Thyroid gland (tissue), 4 donors: ENCODE measurements around the gene IGFBPL1. TPM values are rescaled to one million over a fixed set of nuclear protein-coding genes. Genes with fewer than 3 reads are reported as not detected.
A peak's percentile ranks its signal among the peaks of the same experiment; 100 is the strongest.

Experiments used
- DNase-seq, 2 donors: peaks; one replicate each; pipeline ENCODE4 v3.0.0-alpha.2; 2019
- H3K27ac ChIP-seq, 3 donors: fragments of 200-600 bp; sonication (generic); 1 replicate in 2 of 3; 2 replicates in 1 of 3; pipeline ENCODE4 v1.5.1; 2016 to 2019; ENCODE audit warnings: mild to moderate bottlenecking in 1 of 3, moderate library complexity in 1 of 3
- H3K27me3 ChIP-seq: fragments of 200-600 bp; sonication (generic); one replicate; pipeline ENCODE4 v1.5.1; 2019
- H3K36me3 ChIP-seq, 2 donors: fragments of 200-600 bp; sonication (generic); one replicate each; pipeline ENCODE4 v1.5.1; 2016 to 2019
- H3K4me1 ChIP-seq, 2 donors: fragments of 200-600 bp; sonication (generic); one replicate each; pipeline ENCODE4 v1.5.1; 2017 to 2019
- H3K4me3 ChIP-seq, 3 donors: fragments of 200-600 bp; sonication (generic); replicated peaks in 1 of 3; 1 replicate in 2 of 3; 2 replicates in 1 of 3; pipeline ENCODE4 v1.5.1; 2016; ENCODE audit warnings: mild to moderate bottlenecking in 1 of 3
- H3K9me3 ChIP-seq: fragments of 200-600 bp; sonication (generic); one replicate; pipeline ENCODE4 v1.5.1; 2017
- POLR2A ChIP-seq, 2 donors: fragments of 450-650 bp; IDR thresholded peaks; one replicate each; pipeline ENCODE4 v1.6.1; 2017; ENCODE audit warnings: antibody characterized with exemption in 2 of 2, mild to moderate bottlenecking in 2 of 2, moderate library complexity in 1 of 2
- WGBS, 2 donors: methylation state at CpG; one replicate each; pipeline ENCODE4 v1.1.5; 2017; 5-methylcytosine and 5-hydroxymethylcytosine counted together
- intact Hi-C: fragments of 100-400 bp; cut with DNase I; formaldehyde crosslinking; loops from one replicate; pipeline ENCODE4 v1.15.1; 2023
- total RNA-seq, 4 donors: library from RNA; depleted of rRNA; stranded (reverse); fragments of >200 nt; gene quantifications; one replicate each; pipeline ENCODE4 v1.2.3, GENCODE V29; 2016
- TF ChIP-seq, protein P1 (sequence below), 6 experiments: fragments of 200-600 bp in 3 of 6; fragments of 450-650 bp in 3 of 6; sonication (generic) in 3 of 6; IDR thresholded peaks; one replicate each; pipeline ENCODE4 v1.5.1; 2016 to 2019; ENCODE audit warnings: antibody characterized with exemption in 6 of 6, mild to moderate bottlenecking in 2 of 6, inconsistent platforms in 1 of 6, moderate library complexity in 1 of 6

The IGFBPL1 gene
- total RNA-seq, 4 donors from 2014 or later, result 20.3 to 116 (median 29.1) TPM

DNA sequence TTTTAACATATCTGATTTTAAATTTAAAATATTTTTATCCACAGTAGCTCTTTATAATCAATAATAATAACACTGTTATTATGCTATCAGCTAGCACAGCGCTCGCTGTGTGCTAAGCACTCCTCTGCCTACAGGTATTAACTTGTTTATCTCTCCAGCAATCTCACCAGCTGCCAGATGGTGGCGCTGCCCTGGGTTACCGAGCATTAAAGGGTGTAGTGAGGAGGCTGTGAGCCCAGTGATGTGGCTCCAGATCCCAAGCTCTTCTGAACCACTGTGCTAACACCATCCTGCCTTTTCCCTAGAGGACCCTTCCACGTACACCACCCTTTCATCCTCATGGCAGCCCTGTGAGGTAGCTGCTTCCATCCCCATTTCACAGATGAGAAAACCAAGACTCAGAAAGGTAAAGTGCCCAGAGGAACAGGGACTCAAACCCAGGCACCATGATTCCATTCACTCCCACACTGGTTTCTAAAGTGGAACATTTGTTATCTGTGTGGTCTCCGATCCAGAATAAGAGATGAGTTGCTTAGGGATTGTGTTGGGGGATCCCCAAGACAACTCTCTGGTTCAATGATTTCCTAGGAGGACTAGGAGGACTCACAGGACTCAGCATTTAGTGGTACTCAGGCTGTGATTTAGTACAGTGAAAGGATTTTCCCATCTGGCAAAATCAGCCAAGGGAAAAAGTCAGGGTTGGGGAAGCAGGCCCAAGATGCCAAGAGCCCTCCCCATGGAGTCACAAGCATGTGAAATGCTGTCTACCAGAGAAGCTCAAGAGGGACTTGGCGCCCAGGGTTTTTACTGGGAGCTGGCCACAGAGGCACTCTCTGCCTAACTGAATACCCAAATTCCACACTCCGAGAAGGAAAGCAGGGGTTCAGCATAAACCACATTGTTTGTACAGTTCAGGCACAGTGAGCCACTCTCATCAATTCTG is 7.0 kb downstream of the IGFBPL1 start:
- 48 to 50% methylated on average over 8 of the region's 8 CpGs for WGBS, 2 donors
- intact Hi-C loops, result no loop called here
- Histone ChIP-seq H3K9me3 (no peaks in the 10 kb centered on the region), H3K4me3 (no peak overlapping the region), H3K36me3 (no peaks in the 10 kb centered on the region), H3K27me3 (no peaks in the 10 kb centered on the region), H3K27ac (peak overlapping the region; percentile 29 to 81 (median 58)), H3K4me1 (peaks cover 43 to 57% of the 10 kb centered on the region in 2 donors)
- peak; percentile 95 to 96 for DNase-seq
- TF ChIP-seq, protein P1, sequence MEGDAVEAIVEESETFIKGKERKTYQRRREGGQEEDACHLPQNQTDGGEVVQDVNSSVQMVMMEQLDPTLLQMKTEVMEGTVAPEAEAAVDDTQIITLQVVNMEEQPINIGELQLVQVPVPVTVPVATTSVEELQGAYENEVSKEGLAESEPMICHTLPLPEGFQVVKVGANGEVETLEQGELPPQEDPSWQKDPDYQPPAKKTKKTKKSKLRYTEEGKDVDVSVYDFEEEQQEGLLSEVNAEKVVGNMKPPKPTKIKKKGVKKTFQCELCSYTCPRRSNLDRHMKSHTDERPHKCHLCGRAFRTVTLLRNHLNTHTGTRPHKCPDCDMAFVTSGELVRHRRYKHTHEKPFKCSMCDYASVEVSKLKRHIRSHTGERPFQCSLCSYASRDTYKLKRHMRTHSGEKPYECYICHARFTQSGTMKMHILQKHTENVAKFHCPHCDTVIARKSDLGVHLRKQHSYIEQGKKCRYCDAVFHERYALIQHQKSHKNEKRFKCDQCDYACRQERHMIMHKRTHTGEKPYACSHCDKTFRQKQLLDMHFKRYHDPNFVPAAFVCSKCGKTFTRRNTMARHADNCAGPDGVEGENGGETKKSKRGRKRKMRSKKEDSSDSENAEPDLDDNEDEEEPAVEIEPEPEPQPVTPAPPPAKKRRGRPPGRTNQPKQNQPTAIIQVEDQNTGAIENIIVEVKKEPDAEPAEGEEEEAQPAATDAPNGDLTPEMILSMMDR (IDR thresholded peaks at IDR 0.05), result peak in 5 of 6 experiments; percentile 17 to 62 (median 45)
- TF ChIP-seq POLR2A (IDR thresholded peaks at IDR 0.05), result no peak

DNA sequence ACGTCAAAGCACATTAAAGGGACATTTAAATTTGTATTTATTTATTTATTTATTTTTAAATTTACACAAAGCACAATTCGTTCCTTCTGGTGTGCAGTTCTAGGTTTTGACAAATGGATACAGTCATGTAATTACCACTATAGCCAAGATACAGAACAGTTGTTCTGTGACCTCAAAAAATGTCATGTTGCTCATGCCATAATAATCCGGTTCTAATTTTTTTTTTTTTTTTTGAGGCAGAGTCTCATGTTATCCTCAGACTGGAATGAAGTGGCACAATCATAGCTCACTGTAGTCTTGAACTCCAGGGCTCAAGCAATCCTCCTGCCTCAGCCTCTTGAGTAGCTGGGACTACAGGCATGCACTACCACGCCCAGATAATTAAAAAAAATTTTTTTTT is 7.8 kb downstream of the IGFBPL1 start:
- H3K9me3 ChIP-seq, result no peaks in the 10 kb centered on the region
- H3K27me3 ChIP-seq, result no peaks in the 10 kb centered on the region
- intact Hi-C loops, result no loop called here
- H3K36me3 ChIP-seq, result no peaks in the 10 kb centered on the region
- WGBS, 2 donors, result 65 to 74% methylated on average over 4 of the region's 4 CpGs
- DNase-seq, result no peak
- peak overlapping the region in 1 of 3 donors; percentile 3 for H3K27ac ChIP-seq
- peaks cover 36 to 48% of the 10 kb centered on the region in 2 donors for H3K4me1 ChIP-seq
- no peak for TF ChIP-seq POLR2A (IDR thresholded peaks at IDR 0.05)
- TF ChIP-seq, protein P1 (IDR thresholded peaks at IDR 0.05), result no peak
- H3K4me3 ChIP-seq, result no peak overlapping the region

DNA sequence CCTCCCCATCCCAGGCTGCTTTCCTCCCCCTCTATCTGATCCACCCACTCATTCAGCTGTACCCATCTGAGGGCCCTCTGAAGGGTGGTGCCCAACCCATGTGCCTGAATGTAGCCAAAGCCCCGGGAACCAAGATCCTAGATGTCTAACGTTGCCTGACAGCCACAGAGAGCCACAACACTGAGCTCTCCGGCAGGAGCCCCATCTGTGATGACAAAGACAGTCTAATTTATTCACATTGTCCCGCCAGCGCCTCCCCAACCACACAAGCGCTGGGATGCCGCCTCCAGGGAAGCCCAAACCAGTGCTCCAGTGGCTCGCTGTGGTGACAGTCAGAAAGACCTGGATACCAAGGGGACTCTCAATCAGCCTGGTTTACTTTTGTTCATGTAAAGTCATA is 8.4 kb downstream of the IGFBPL1 start:
- H3K9me3 ChIP-seq, result no peaks in the 10 kb centered on the region
- H3K4me1 ChIP-seq, result peaks cover 32 to 42% of the 10 kb centered on the region in 2 donors
- no peak for TF ChIP-seq POLR2A (IDR thresholded peaks at IDR 0.05)
- TF ChIP-seq, protein P1 (IDR thresholded peaks at IDR 0.05), result no peak
- DNase-seq, result no peak
- intact Hi-C loops, result no loop called here
- H3K27me3 ChIP-seq, result no peaks in the 10 kb centered on the region
- no peak overlapping the region for H3K27ac ChIP-seq
- H3K36me3 ChIP-seq, result no peaks in the 10 kb centered on the region
- no peak overlapping the region for H3K4me3 ChIP-seq
- WGBS, 2 donors, result 90 to 96% methylated on average over 8 of the region's 8 CpGs

DNA sequence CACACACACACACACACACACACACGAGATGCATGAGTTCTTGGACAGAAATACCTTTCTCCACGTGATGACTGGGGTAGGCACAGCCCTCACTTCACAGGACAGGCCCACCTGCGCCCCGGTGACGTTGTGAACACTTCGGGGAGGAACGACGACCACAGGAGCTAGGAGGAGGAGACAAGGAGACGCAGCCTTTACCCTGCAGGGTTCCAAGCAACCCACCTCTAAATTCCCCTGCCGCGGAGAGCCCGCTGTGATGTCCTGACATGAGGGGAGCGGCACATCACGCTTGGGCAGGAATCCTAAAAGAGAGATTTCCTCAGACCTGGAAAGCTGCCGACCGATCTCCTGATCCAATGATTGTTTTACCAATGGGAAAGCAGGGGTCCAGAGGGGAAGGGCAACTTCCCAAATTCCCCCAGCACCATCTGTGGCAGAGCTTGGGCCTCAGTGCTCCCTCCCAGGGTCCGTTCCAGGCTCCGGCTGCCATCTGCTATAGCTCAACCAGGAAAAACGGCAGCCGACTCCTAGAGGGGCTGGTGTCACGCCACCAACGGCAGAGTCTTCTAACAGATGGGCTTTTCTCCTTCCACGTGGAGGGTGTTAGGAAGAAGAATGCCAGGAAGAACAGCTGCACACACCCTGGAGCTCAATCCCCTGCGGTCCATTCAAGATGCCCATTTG is 10.1 kb downstream of the IGFBPL1 start:
- no peak for DNase-seq
- Histone ChIP-seq H3K9me3 (no peaks in the 10 kb centered on the region), H3K27me3 (no peaks in the 10 kb centered on the region), H3K4me1 (peaks cover 25 to 32% of the 10 kb centered on the region in 2 donors), H3K27ac (no peak overlapping the region), H3K36me3 (no peaks in the 10 kb centered on the region), H3K4me3 (no peak overlapping the region)
- WGBS, 2 donors, result 65 to 72% methylated on average over 24 of the region's 24 CpGs
- intact Hi-C loops, result no loop called here
- TF ChIP-seq POLR2A (IDR thresholded peaks at IDR 0.05), result no peak
- TF ChIP-seq, protein P1 (IDR thresholded peaks at IDR 0.05), result no peak
